Stimulated activated CD4-positive, alpha-beta T cell treated with anti-CD3 and anti-CD28 coated beads, TNF-alpha, amount 100 ng/mL, for 48 hours (primary cell): Measurements from ENCODE around the gene EPB41L4B.
"Not testable (repeated sequence)": the region's sequence is repeated elsewhere in the genome, so short reads cannot be mapped to it uniquely, and the experiment has no call there.

Experiments used
- DNase-seq, 3 donors: peaks; one replicate each; pipeline ENCODE4 v3.0.0-alpha.2; 2020; ENCODE audit warnings: low read depth in 3 of 3

EPB41L4B gene

GRCh38 chr9:109297899-109298298 lies 23.0 kb downstream of the EPB41L4B start:
- DNase-seq, result no peak

GRCh38 chr9:109295221-109296130 lies 25.4 kb downstream of the EPB41L4B start:
- DNase-seq, result no peak

- no peak for DNase-seq
Measured at GRCh38 chr9:109290385-109290784, 30.5 kb downstream of the EPB41L4B start.

GRCh38 chr9:109289931-109290330 lies 30.9 kb downstream of the EPB41L4B start:
- no peak for DNase-seq

GRCh38 chr9:109289186-109289585 lies 31.7 kb downstream of the EPB41L4B start:
- DNase-seq, result no peak

GRCh38 chr9:109286981-109287380 lies 33.9 kb downstream of the EPB41L4B start:
- DNase-seq, result no peak

- DNase-seq, result no peak
Measured at GRCh38 chr9:109286571-109286977, 34.3 kb downstream of the EPB41L4B start.

- DNase-seq, result not testable (repeated sequence)
Measured at GRCh38 chr9:109283672-109284071, 37.2 kb downstream of the EPB41L4B start.

GRCh38 chr9:109283012-109283411 lies 37.8 kb downstream of the EPB41L4B start:
- DNase-seq, result no peak

GRCh38 chr9:109282302-109282701 lies 38.6 kb downstream of the EPB41L4B start:
- DNase-seq, result no peak

GRCh38 chr9:109281518-109281917 lies 39.3 kb downstream of the EPB41L4B start:
- DNase-seq, result no peak

GRCh38 chr9:109278848-109279247 lies 42.0 kb downstream of the EPB41L4B start:
- DNase-seq, result no peak

- DNase-seq, result no peak
Measured at GRCh38 chr9:109278216-109278615, 42.6 kb downstream of the EPB41L4B start.

GRCh38 chr9:109277451-109277850 lies 43.4 kb downstream of the EPB41L4B start:
- no peak for DNase-seq

GRCh38 chr9:109276469-109277440 lies 44.1 kb downstream of the EPB41L4B start:
- DNase-seq, result no peak

- DNase-seq, result no peak
Measured at GRCh38 chr9:109274884-109275730, 45.8 kb downstream of the EPB41L4B start.

- no peak for DNase-seq
Measured at GRCh38 chr9:109273869-109274268, 47.0 kb downstream of the EPB41L4B start.

GRCh38 chr9:109272745-109273144 lies 48.1 kb downstream of the EPB41L4B start:
- DNase-seq, result no peak

GRCh38 chr9:109272045-109272444 lies 48.8 kb downstream of the EPB41L4B start:
- no peak for DNase-seq

GRCh38 chr9:109270971-109271925 lies 49.6 kb downstream of the EPB41L4B start:
- no peak for DNase-seq
